Stomach (tissue), 9 donors: Measurements from ENCODE around the gene CEMIP. TPM values are rescaled to one million over a fixed set of nuclear protein-coding genes. Genes with fewer than 3 reads are reported as not detected.
A peak's percentile ranks its signal among the peaks of the same experiment; 100 is the strongest.

Experiments
- DNase-seq, 2 donors: peaks; one replicate each; pipeline versions ENCODE4 v3.0.0 to v3.0.0-alpha.2; 2013 to 2019
- H3K27ac ChIP-seq, 5 donors: fragments of 200-600 bp in 4 of 5; sonication (generic) in 4 of 5; one replicate each; pipeline ENCODE4 v1.5.1; 2013 to 2019; ENCODE audit warnings: mild to moderate bottlenecking in 1 of 5, moderate library complexity in 1 of 5
- H3K27me3 ChIP-seq, 3 donors: fragments of 200-600 bp; sonication (generic); one replicate each; pipeline ENCODE4 v1.5.1; 2017 to 2019; ENCODE audit warnings: mixed run types in 1 of 3
- H3K36me3 ChIP-seq, 4 donors: fragments of 200-600 bp; sonication (generic); 1 replicate in 3 of 4; 2 replicates in 1 of 4; pipeline ENCODE4 v1.5.1; 2016 to 2019
- H3K4me1 ChIP-seq, 4 donors: fragments of 200-600 bp; sonication (generic); one replicate each; pipeline ENCODE4 v1.5.1; 2016 to 2019
- H3K4me3 ChIP-seq, 4 donors: fragments of 200-600 bp; sonication (generic) in 3 of 4; one replicate each; pipeline ENCODE4 v1.5.1; 2016 to 2019; ENCODE audit warnings: mild to moderate bottlenecking in 1 of 4
- H3K9me3 ChIP-seq, 4 donors: fragments of 200-600 bp; sonication (generic); one replicate each; pipeline ENCODE4 v1.5.1; 2016 to 2019
- EP300 ChIP-seq: sonication (generic); formaldehyde crosslinking; IDR thresholded peaks from one replicate; pipeline ENCODE4 v1.6.1; 2017; ENCODE audit warnings: antibody characterized with exemption
- POLR2A ChIP-seq, 4 donors: fragments of 450-650 bp; IDR thresholded peaks; one replicate each; pipeline ENCODE4 v1.6.1; 2016; ENCODE audit warnings: antibody characterized with exemption in 4 of 4, control low read depth in 2 of 4, mild to moderate bottlenecking in 1 of 4, moderate library complexity in 1 of 4
- POLR2AphosphoS5 ChIP-seq, 3 donors: sonication (generic); formaldehyde crosslinking; IDR thresholded peaks; one replicate each; pipeline ENCODE4 v1.6.1; 2016; ENCODE audit warnings: antibody characterized with exemption in 3 of 3
- WGBS, 5 donors: extraction: QIAGEN DNeasy Blood & Tissue Kit in 3 of 5; methylation state at CpG; one replicate each; pipeline versions ENCODE4 v1.1.5 to v1.1.7; 2013 to 2018; 5-methylcytosine and 5-hydroxymethylcytosine counted together
- intact Hi-C: fragments of 100-400 bp; cut with DNase I; formaldehyde crosslinking; loops from one replicate; pipeline ENCODE4 v1.15.1; 2023; ENCODE audit warnings: low total_unique reads
- polyA plus RNA-seq, 3 donors: library from polyadenylated mRNA; stranded (reverse); fragments of 200-250 nt; gene quantifications; one replicate each; pipeline ENCODE4 v1.2.3, GENCODE V29; 2013
- total RNA-seq, 5 donors: library from RNA; depleted of rRNA; stranded (reverse); fragments of >200 nt; gene quantifications; one replicate each; pipeline versions ENCODE4 v1.1.0 to v1.2.3, GENCODE V29; 2014 to 2016
- TF ChIP-seq, protein P1 (sequence below), 7 experiments: fragments of 450-650 bp in 4 of 7; fragments of 200-600 bp in 3 of 7; sonication (generic) in 3 of 7; IDR thresholded peaks; one replicate each; pipeline ENCODE4 v1.5.1; 2016 to 2019; ENCODE audit warnings: antibody characterized with exemption in 7 of 7, control low read depth in 2 of 7, mild to moderate bottlenecking in 1 of 7
- donor health status: healthy with polysubstance abuse.
- donor health status: Bipolar disorder and iron deficiency.
- donor health status: healthy.

Gene CEMIP
- total and polyA plus RNA-seq, 8 donors = 0.53 to 2.6 (median 1.4) TPM; not detected in 4

GRCh38 chr15:80885016-80885579, 105.9 kb downstream of the CEMIP start:
- peak in 1 of 2 donors; percentile 19 for DNase-seq

DNA sequence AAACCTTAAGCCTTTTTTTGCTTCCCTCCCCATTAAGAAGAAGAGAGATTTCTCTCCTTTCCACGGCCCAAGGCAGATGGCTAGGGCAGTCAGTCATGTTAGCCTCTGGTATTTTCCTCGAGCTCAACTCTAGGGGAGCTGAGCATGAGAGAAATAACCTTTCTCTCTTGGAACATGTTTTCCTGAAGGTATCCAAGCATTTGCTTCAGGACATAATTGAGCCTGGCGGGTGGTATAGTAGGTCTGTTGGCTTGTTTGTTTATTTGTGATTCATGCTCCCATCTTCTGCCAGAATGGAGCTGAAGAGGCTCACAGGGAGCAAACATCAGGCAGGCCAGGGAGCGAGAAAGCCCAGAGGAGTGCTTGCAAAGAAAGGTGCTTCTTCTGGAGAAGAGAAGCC, 108.0 kb downstream of the CEMIP start:
- no peaks in the 10 kb centered on the region for H3K4me1 ChIP-seq
- H3K4me3 ChIP-seq = no peak overlapping the region
- no peak for DNase-seq
- TF ChIP-seq POLR2A (IDR thresholded peaks at IDR 0.05) (no peak), POLR2AphosphoS5 (IDR thresholded peaks at IDR 0.05) (no peak), EP300 (no peak)
- TF ChIP-seq, protein P1, sequence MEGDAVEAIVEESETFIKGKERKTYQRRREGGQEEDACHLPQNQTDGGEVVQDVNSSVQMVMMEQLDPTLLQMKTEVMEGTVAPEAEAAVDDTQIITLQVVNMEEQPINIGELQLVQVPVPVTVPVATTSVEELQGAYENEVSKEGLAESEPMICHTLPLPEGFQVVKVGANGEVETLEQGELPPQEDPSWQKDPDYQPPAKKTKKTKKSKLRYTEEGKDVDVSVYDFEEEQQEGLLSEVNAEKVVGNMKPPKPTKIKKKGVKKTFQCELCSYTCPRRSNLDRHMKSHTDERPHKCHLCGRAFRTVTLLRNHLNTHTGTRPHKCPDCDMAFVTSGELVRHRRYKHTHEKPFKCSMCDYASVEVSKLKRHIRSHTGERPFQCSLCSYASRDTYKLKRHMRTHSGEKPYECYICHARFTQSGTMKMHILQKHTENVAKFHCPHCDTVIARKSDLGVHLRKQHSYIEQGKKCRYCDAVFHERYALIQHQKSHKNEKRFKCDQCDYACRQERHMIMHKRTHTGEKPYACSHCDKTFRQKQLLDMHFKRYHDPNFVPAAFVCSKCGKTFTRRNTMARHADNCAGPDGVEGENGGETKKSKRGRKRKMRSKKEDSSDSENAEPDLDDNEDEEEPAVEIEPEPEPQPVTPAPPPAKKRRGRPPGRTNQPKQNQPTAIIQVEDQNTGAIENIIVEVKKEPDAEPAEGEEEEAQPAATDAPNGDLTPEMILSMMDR (IDR thresholded peaks at IDR 0.05) = no peak
- H3K27me3 ChIP-seq = no peaks in the 10 kb centered on the region
- no peak overlapping the region for H3K27ac ChIP-seq
- H3K9me3 ChIP-seq = no peaks in the 10 kb centered on the region
- 68 to 75% (median 72%) methylated on average over 4 of the region's 4 CpGs for WGBS, 5 donors
- intact Hi-C loops = no loop called here
- H3K36me3 ChIP-seq = no peaks in the 10 kb centered on the region

More at GRCh38 chr15:80885016-80885579, 105.9 kb downstream of the CEMIP start:
- Histone ChIP-seq H3K4me3 (no peak overlapping the region), H3K9me3 (no peaks in the 10 kb centered on the region), H3K4me1 (no peaks in the 10 kb centered on the region), H3K27ac (no peak overlapping the region), H3K36me3 (no peaks in the 10 kb centered on the region), H3K27me3 (no peaks in the 10 kb centered on the region)
- WGBS, 5 donors = 66 to 74% (median 68%) methylated on average over 6 of the region's 6 CpGs
- TF ChIP-seq EP300 (no peak), POLR2AphosphoS5 (IDR thresholded peaks at IDR 0.05) (no peak), POLR2A (IDR thresholded peaks at IDR 0.05) (no peak)
- TF ChIP-seq, protein P1 (IDR thresholded peaks at IDR 0.05) = no peak
- intact Hi-C loops = no loop called here

- DNase-seq = no peak
- Histone ChIP-seq H3K27ac (no peak overlapping the region), H3K36me3 (no peaks in the 10 kb centered on the region), H3K27me3 (no peaks in the 10 kb centered on the region), H3K4me1 (no peaks in the 10 kb centered on the region), H3K9me3 (no peaks in the 10 kb centered on the region), H3K4me3 (no peak overlapping the region)
- no peak for TF ChIP-seq EP300
- TF ChIP-seq, protein P1 (IDR thresholded peaks at IDR 0.05) = no peak
- no peak for TF ChIP-seq POLR2A (IDR thresholded peaks at IDR 0.05)
- no peak for TF ChIP-seq POLR2AphosphoS5 (IDR thresholded peaks at IDR 0.05)
- WGBS, 5 donors = 86 to 89% (median 87%) methylated on average over 3 of the region's 3 CpGs
- intact Hi-C loops = no loop called here
Observed at GRCh38 chr15:80888846-80889245, 109.7 kb downstream of the CEMIP start.

DNA sequence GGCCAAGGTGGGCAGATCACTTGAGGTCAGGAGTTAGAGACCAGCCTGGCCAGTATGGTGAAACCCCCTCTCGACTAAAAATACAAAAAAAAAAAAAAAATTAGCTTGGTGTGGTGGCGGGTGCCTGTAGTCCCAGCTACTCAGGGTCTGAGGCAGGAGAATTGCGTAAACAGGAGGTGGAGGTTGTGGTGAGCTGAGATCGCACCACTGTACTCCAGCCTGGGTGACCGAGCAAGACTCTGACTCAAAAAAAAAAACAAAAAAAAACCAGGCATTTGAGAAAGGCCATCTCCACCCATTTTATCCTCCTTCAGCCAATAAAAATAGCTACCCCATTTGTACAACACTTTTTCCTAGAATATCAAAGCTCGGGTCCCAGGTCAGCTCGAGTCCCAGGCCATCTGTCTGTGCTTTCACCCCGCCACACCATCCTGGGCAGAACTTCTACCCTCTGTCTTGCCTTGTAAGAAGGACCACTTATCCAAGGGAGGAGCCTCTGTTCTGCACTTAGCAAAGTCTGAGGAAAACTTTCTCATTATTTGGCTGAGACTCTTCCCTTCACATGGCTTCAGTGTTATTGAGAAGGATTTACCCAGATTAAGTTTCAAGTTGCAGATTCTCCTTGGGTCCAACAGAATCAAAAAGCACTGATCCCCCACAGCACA, 111.3 kb downstream of the CEMIP start:
- DNase-seq = no peak
- TF ChIP-seq, protein P1 (IDR thresholded peaks at IDR 0.05) = no peak
- TF ChIP-seq POLR2AphosphoS5 (IDR thresholded peaks at IDR 0.05) (no peak), POLR2A (IDR thresholded peaks at IDR 0.05) (no peak), EP300 (no peak)
- no peak overlapping the region for H3K27ac ChIP-seq
- H3K4me3 ChIP-seq = no peak overlapping the region
- no peaks in the 10 kb centered on the region for H3K36me3 ChIP-seq
- no peaks in the 10 kb centered on the region for H3K27me3 ChIP-seq
- no peaks in the 10 kb centered on the region for H3K4me1 ChIP-seq
- no peaks in the 10 kb centered on the region for H3K9me3 ChIP-seq
- WGBS, 5 donors = 82 to 90% (median 85%) methylated on average over 8 of the region's 8 CpGs
- intact Hi-C loops = no loop called here
